Muscle of leg (tissue), 9 donors: ENCODE data around the gene CDH24. TPM values are rescaled to one million over a fixed set of nuclear protein-coding genes. Genes with fewer than 3 reads are reported as not detected.

ENCODE experiments used
- polyA plus RNA-seq, 8 donors: library from polyadenylated mRNA; unstranded; fragments of 120-200 nt; gene quantifications; one replicate each; pipeline versions ENCODE4 v1.2.1 to v1.2.3, GENCODE V29; 2013; ENCODE audit warnings: inconsistent platforms in 1 of 8, low replicate concordance in 1 of 8; ENCODE audit not compliant: insufficient read length in 8 of 8, insufficient read depth in 1 of 8
- total RNA-seq: library from RNA; stranded (reverse); fragments of 120-200 nt; gene quantifications from one replicate; pipeline ENCODE4 v1.2.4, GENCODE V29; 2013

The CDH24 gene
- total and polyA plus RNA-seq, 9 donors: 2.1 to 6.8 (median 4.8) TPM

Other genes with a start within 250 kb of the CDH24 start
- gene SLC7A7, start 242.1 kb downstream of the CDH24 start, total RNA-seq: 15.8 TPM
- gene SLC7A7, start 242.1 kb downstream of the CDH24 start, polyA plus RNA-seq: 10 to 100 TPM; 23.5 to 59.3 (median 29.2) TPM
- gene MRPL52, start 227.6 kb downstream of the CDH24 start, total RNA-seq: 69.2 TPM
- gene MRPL52, start 227.6 kb downstream of the CDH24 start, polyA plus RNA-seq: 10 to 100 TPM; 54.3 to 85.8 (median 66.0) TPM
- 232 TPM for gene MMP14, start 220.9 kb downstream of the CDH24 start, total RNA-seq
- gene MMP14, start 220.9 kb downstream of the CDH24 start, polyA plus RNA-seq: 100 to 1,000 TPM; 108 to 315 (median 188) TPM
- gene LRP10, start 185.8 kb downstream of the CDH24 start, total RNA-seq: 14.5 TPM
- gene LRP10, start 185.8 kb downstream of the CDH24 start, polyA plus RNA-seq: 10 to 100 TPM; 34.1 to 49.9 (median 47.2) TPM
- gene REM2, start 174.3 kb downstream of the CDH24 start, total RNA-seq: 0.13 TPM
- gene REM2, start 174.3 kb downstream of the CDH24 start, polyA plus RNA-seq: under 1 TPM in 7 of 8 donors, not detected in 1; 0.15 to 0.32 (median 0.19) TPM
- gene RBM23, start 138.4 kb downstream of the CDH24 start, total RNA-seq: 67.6 TPM
- 10 to 100 TPM; 51.7 to 66.3 (median 55.8) TPM for gene RBM23, start 138.4 kb downstream of the CDH24 start, polyA plus RNA-seq
- gene PRMT5, start 128.1 kb downstream of the CDH24 start, total RNA-seq: 41.8 TPM
- gene PRMT5, start 128.1 kb downstream of the CDH24 start, polyA plus RNA-seq: 10 to 100 TPM; 57.9 to 85.2 (median 71.2) TPM
- 39.3 TPM for gene HAUS4, start 100.4 kb downstream of the CDH24 start, total RNA-seq
- gene HAUS4, start 100.4 kb downstream of the CDH24 start, polyA plus RNA-seq: 10 to 100 TPM; 31.2 to 42.9 (median 38.0) TPM
- 30.5 TPM for gene AJUBA, start 75.0 kb downstream of the CDH24 start, total RNA-seq
- 10 to 100 TPM; 33.5 to 48.6 (median 41.2) TPM for gene AJUBA, start 75.0 kb downstream of the CDH24 start, polyA plus RNA-seq
- 10.0 TPM for gene C14orf93, start 47.4 kb downstream of the CDH24 start, total RNA-seq
- gene C14orf93, start 47.4 kb downstream of the CDH24 start, polyA plus RNA-seq: 10 to 100 TPM in 5 of 8 donors, 1 to 10 TPM in 3; 8.8 to 15.9 (median 11.2) TPM
- 154 TPM for gene PSMB5, start 22.6 kb downstream of the CDH24 start, total RNA-seq
- 100 to 1,000 TPM; 221 to 278 (median 253) TPM for gene PSMB5, start 22.6 kb downstream of the CDH24 start, polyA plus RNA-seq
- not detected for gene PSMB11, start 15.3 kb downstream of the CDH24 start, total RNA-seq
- not detected for gene PSMB11, start 15.3 kb downstream of the CDH24 start, polyA plus RNA-seq
- 72.5 TPM for gene ACIN1, start 37.6 kb upstream of the CDH24 start, total RNA-seq
- gene ACIN1, start 37.6 kb upstream of the CDH24 start, polyA plus RNA-seq: 100 to 1,000 TPM; 121 to 157 (median 135) TPM
- 46.0 TPM for gene C14orf119, start 38.0 kb upstream of the CDH24 start, total RNA-seq
- 10 to 100 TPM; 47.4 to 68.2 (median 54.6) TPM for gene C14orf119, start 38.0 kb upstream of the CDH24 start, polyA plus RNA-seq
- gene CIROP, start 47.5 kb upstream of the CDH24 start, total RNA-seq: not detected
- not detected for gene CIROP, start 47.5 kb upstream of the CDH24 start, polyA plus RNA-seq
- gene CEBPE, start 61.7 kb upstream of the CDH24 start, total RNA-seq: 0.13 TPM
- gene CEBPE, start 61.7 kb upstream of the CDH24 start, polyA plus RNA-seq: under 1 TPM; 0.12 to 0.33 (median 0.16) TPM
- 4.2 TPM for gene SLC7A8, start 126.1 kb upstream of the CDH24 start, total RNA-seq
- gene SLC7A8, start 126.1 kb upstream of the CDH24 start, polyA plus RNA-seq: 10 to 100 TPM in 2 of 8 donors, 1 to 10 TPM in 6; 2.6 to 10.6 (median 5.0) TPM
- not detected for gene RNF212B, start 180.4 kb upstream of the CDH24 start, total RNA-seq
- gene RNF212B, start 180.4 kb upstream of the CDH24 start, polyA plus RNA-seq: under 1 TPM in 1 of 8 donors, not detected in 7; 0.52 TPM
- 8.6 TPM for gene HOMEZ, start 228.6 kb upstream of the CDH24 start, total RNA-seq
- gene HOMEZ, start 228.6 kb upstream of the CDH24 start, polyA plus RNA-seq: 10 to 100 TPM in 5 of 8 donors, 1 to 10 TPM in 3; 8.9 to 12.6 (median 11.1) TPM
- gene PPP1R3E, start 245.3 kb upstream of the CDH24 start, total RNA-seq: 7.5 TPM
- gene PPP1R3E, start 245.3 kb upstream of the CDH24 start, polyA plus RNA-seq: 10 to 100 TPM in 5 of 8 donors, 1 to 10 TPM in 3; 8.0 to 19.2 (median 12.3) TPM
- gene BCL2L2, start 249.3 kb upstream of the CDH24 start, total RNA-seq: 15.1 TPM
- 10 to 100 TPM; 26.1 to 39.3 (median 31.6) TPM for gene BCL2L2, start 249.3 kb upstream of the CDH24 start, polyA plus RNA-seq